ENCODE results near the gene NKX2-1.

Gene NKX2-1

GRCh38 chr14:36524220-36524837, 4.3 kb upstream of the NKX2-1 start:
- no peaks in the 10 kb centered on the region for H3K4me1 ChIP-seq (ENCODE audit: control insufficient read depth, insufficient read depth, low read length)
- no peaks in the 10 kb centered on the region for H3K36me3 ChIP-seq (ENCODE audit: control insufficient read depth, insufficient read depth, low read length)
- peaks cover 99% of the 10 kb centered on the region for H3K27me3 ChIP-seq (ENCODE audit: control insufficient read depth, insufficient read depth, low read length)
- no peaks in the 10 kb centered on the region for H3K9me3 ChIP-seq (ENCODE audit: control insufficient read depth, insufficient read depth, low read length)
- no peak overlapping the region for H3K9ac ChIP-seq (ENCODE audit: low read depth, low read length)
- H3K4me3 ChIP-seq (ENCODE audit: low read depth, low read length): peak overlapping the region; percentile 56

GRCh38 chr14:36522972-36523715, 3.1 kb upstream of the NKX2-1 start:
- Histone ChIP-seq H3K9ac (ENCODE audit: low read depth, low read length) (no peak overlapping the region), H3K27me3 (ENCODE audit: control insufficient read depth, insufficient read depth, low read length) (peaks cover 99% of the 10 kb centered on the region), H3K9me3 (ENCODE audit: control insufficient read depth, insufficient read depth, low read length) (no peaks in the 10 kb centered on the region), H3K36me3 (ENCODE audit: control insufficient read depth, insufficient read depth, low read length) (no peaks in the 10 kb centered on the region), H3K4me3 (ENCODE audit: low read depth, low read length) (peak overlapping the region; percentile 28), H3K4me1 (ENCODE audit: control insufficient read depth, insufficient read depth, low read length) (no peaks in the 10 kb centered on the region)

GRCh38 chr14:36522347-36522971, 2.4 kb upstream of the NKX2-1 start:
- Histone ChIP-seq H3K27me3 (ENCODE audit: control insufficient read depth, insufficient read depth, low read length) (peaks cover 99% of the 10 kb centered on the region), H3K9ac (ENCODE audit: low read depth, low read length) (no peak overlapping the region), H3K36me3 (ENCODE audit: control insufficient read depth, insufficient read depth, low read length) (no peaks in the 10 kb centered on the region), H3K4me1 (ENCODE audit: control insufficient read depth, insufficient read depth, low read length) (no peaks in the 10 kb centered on the region), H3K4me3 (ENCODE audit: low read depth, low read length) (peak overlapping the region; percentile 28), H3K9me3 (ENCODE audit: control insufficient read depth, insufficient read depth, low read length) (no peaks in the 10 kb centered on the region)

GRCh38 chr14:36521598-36522345, 1.7 kb upstream of the NKX2-1 start:
- no peaks in the 10 kb centered on the region for H3K4me1 ChIP-seq (ENCODE audit: control insufficient read depth, insufficient read depth, low read length)
- no peak overlapping the region for H3K9ac ChIP-seq (ENCODE audit: low read depth, low read length)
- H3K9me3 ChIP-seq (ENCODE audit: control insufficient read depth, insufficient read depth, low read length): no peaks in the 10 kb centered on the region
- H3K4me3 ChIP-seq (ENCODE audit: low read depth, low read length): no peak overlapping the region
- no peaks in the 10 kb centered on the region for H3K36me3 ChIP-seq (ENCODE audit: control insufficient read depth, insufficient read depth, low read length)
- peaks cover 99% of the 10 kb centered on the region for H3K27me3 ChIP-seq (ENCODE audit: control insufficient read depth, insufficient read depth, low read length)

- peaks cover 99% of the 10 kb centered on the region for H3K27me3 ChIP-seq (ENCODE audit: control insufficient read depth, insufficient read depth, low read length)
- H3K4me1 ChIP-seq (ENCODE audit: control insufficient read depth, insufficient read depth, low read length): no peaks in the 10 kb centered on the region
- H3K9ac ChIP-seq (ENCODE audit: low read depth, low read length): no peak overlapping the region
- no peaks in the 10 kb centered on the region for H3K36me3 ChIP-seq (ENCODE audit: control insufficient read depth, insufficient read depth, low read length)
- no peaks in the 10 kb centered on the region for H3K9me3 ChIP-seq (ENCODE audit: control insufficient read depth, insufficient read depth, low read length)
- peak overlapping the region; percentile 37 for H3K4me3 ChIP-seq (ENCODE audit: low read depth, low read length)
These were observed 831 bp upstream of the NKX2-1 start for GRCh38 chr14:36520601-36521525.

GRCh38 chr14:36518586-36519430, 1.2 kb downstream of the NKX2-1 start:
- Histone ChIP-seq H3K36me3 (ENCODE audit: control insufficient read depth, insufficient read depth, low read length) (no peaks in the 10 kb centered on the region), H3K4me3 (ENCODE audit: low read depth, low read length) (peak overlapping the region; percentile 39), H3K27me3 (ENCODE audit: control insufficient read depth, insufficient read depth, low read length) (peaks cover 99% of the 10 kb centered on the region), H3K4me1 (ENCODE audit: control insufficient read depth, insufficient read depth, low read length) (peaks cover 2% of the 10 kb centered on the region), H3K9ac (ENCODE audit: low read depth, low read length) (no peak overlapping the region), H3K9me3 (ENCODE audit: control insufficient read depth, insufficient read depth, low read length) (no peaks in the 10 kb centered on the region)

GRCh38 chr14:36518031-36518585, 1.9 kb downstream of the NKX2-1 start:
- Histone ChIP-seq H3K4me3 (ENCODE audit: low read depth, low read length) (no peak overlapping the region), H3K36me3 (ENCODE audit: control insufficient read depth, insufficient read depth, low read length) (no peaks in the 10 kb centered on the region), H3K9ac (ENCODE audit: low read depth, low read length) (no peak overlapping the region), H3K27me3 (ENCODE audit: control insufficient read depth, insufficient read depth, low read length) (peaks cover 99% of the 10 kb centered on the region), H3K9me3 (ENCODE audit: control insufficient read depth, insufficient read depth, low read length) (no peaks in the 10 kb centered on the region), H3K4me1 (ENCODE audit: control insufficient read depth, insufficient read depth, low read length) (peaks cover 2% of the 10 kb centered on the region)

GRCh38 chr14:36517242-36518030, 2.6 kb downstream of the NKX2-1 start:
- Histone ChIP-seq H3K27me3 (ENCODE audit: control insufficient read depth, insufficient read depth, low read length) (peaks cover 99% of the 10 kb centered on the region), H3K36me3 (ENCODE audit: control insufficient read depth, insufficient read depth, low read length) (no peaks in the 10 kb centered on the region), H3K9me3 (ENCODE audit: control insufficient read depth, insufficient read depth, low read length) (no peaks in the 10 kb centered on the region), H3K9ac (ENCODE audit: low read depth, low read length) (no peak overlapping the region), H3K4me1 (ENCODE audit: control insufficient read depth, insufficient read depth, low read length) (peaks cover 2% of the 10 kb centered on the region), H3K4me3 (ENCODE audit: low read depth, low read length) (peak overlapping the region; percentile 26)

GRCh38 chr14:36516719-36517241, 3.3 kb downstream of the NKX2-1 start:
- Histone ChIP-seq H3K36me3 (ENCODE audit: control insufficient read depth, insufficient read depth, low read length) (no peaks in the 10 kb centered on the region), H3K27me3 (ENCODE audit: control insufficient read depth, insufficient read depth, low read length) (peaks cover 99% of the 10 kb centered on the region), H3K9ac (ENCODE audit: low read depth, low read length) (no peak overlapping the region), H3K4me3 (ENCODE audit: low read depth, low read length) (peak overlapping the region; percentile 26), H3K4me1 (ENCODE audit: control insufficient read depth, insufficient read depth, low read length) (peaks cover 2% of the 10 kb centered on the region), H3K9me3 (ENCODE audit: control insufficient read depth, insufficient read depth, low read length) (no peaks in the 10 kb centered on the region)

Data from iPS-15b (cell line).